SK-N-DZ (cell line): ENCODE measurements around the gene FRG1.
"Not testable (repeated sequence)": the region's sequence is repeated elsewhere in the genome, so short reads cannot be mapped to it uniquely, and the experiment has no call there.

Experiments used
- DNase-seq: peaks from one replicate; pipeline ENCODE4 v3.0.0-alpha.2; 2015; ENCODE audit warnings: low spot score
- small RNA-seq, 2 experiments: library from RNA; depleted of rRNA; stranded (forward); fragments of <200 nt; gene quantifications; one replicate each; pipeline ENCODE3, GENCODE V24; 2014

FRG1 gene

GRCh38 chr4:189984661-189985060 is 44.0 kb downstream of the FRG1 start:
- not testable (repeated sequence) for DNase-seq

DNA sequence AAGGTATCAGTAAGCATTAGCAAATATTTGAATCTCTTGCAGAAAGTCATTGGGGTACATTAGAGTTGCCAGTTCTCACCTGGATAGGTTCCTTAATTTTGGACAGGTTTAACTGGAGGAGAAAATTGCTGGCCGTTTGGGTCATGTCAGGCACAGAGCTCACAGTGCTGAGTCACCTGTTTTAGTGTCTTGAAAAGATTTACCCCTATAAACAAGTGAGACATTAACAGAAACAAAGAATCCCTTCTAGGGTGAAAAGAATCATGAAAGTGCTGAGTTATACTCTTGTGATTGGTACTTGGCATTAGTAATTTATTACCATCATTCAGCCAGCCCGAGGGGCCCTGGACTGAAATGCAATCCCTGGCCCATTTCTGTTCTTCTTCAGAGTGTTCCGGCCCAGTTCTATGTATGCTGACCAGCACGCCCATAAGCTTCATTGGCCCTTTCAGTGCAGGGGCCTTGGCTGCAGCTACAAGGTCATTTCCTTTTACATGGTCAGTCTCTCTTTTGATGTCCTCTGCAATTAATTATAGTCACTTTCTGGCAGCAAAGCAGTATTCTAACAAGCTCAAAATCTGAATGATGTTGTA is 45.1 kb downstream of the FRG1 start:
- DNase-seq, result not testable (repeated sequence)

DNA sequence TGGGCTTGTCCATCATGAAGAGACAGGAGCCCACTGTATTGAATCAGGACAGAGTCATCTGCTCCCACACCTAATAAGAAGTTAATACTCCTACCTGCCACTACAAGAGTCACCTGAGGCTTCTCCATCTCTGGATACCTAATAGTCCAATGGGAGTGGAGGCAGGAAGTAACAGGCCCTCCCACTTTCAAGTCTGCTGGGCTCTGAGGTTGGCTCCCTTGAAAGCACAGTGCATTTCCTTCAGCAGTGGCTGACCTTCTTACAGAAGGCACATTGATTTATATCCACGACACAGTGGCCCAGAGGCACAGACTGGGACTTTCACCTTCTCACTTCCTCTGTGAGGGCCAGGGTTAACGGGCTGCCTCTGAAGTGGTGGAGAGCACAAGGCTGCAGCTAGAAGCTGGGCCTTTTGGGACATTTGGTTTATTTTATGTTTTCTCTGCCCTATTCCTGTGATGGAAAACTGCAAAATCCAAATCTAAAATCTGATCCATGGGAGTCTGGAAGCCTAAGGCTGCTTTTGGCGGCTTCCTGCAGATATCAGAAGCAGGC is 48.3 kb downstream of the FRG1 start:
- DNase-seq, result no peak

DNA sequence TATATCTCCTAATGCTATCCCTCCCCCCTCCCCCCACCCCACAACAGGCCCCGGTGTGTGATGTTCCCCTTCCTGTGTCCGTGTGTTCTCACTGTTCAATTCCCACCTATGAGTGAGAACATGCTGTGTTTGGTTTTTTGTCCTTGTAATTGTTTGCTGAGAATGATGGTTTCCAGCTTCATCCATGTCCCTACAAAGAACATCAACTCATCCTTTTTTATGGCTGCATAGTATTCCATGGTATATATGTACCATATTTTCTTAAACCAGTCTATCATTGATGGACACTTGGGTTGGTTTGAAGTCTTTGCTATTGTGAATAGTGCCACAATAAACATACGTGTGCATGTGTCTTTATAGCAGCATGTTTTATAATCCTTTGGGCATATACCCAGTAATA is 49.3 kb downstream of the FRG1 start:
- not testable (repeated sequence) for DNase-seq

Small RNA genes lying within 50 kb of the gene (small RNA-seq; reads per million reads assigned to genes)
- gene MLLT10P2, result 0 reads per million in 2 experiments
